Ishikawa (cell line): ENCODE results near the gene ARHGAP8.

ENCODE experiments used
- EP300 ChIP-seq: IDR thresholded peaks from 2 replicates; pipeline ENCODE4 v1.6.1; 2012; ENCODE audit warnings: borderline replicate concordance
- TAF1 ChIP-seq: IDR thresholded peaks from 2 replicates; pipeline ENCODE4 v1.6.1; 2012; ENCODE audit warnings: low read depth, mild to moderate bottlenecking
- YY1 ChIP-seq: IDR thresholded peaks from 2 replicates; pipeline ENCODE4 v1.6.1; 2012; ENCODE audit warnings: low read depth
- TF ChIP-seq, protein P1 (sequence below): IDR thresholded peaks from 2 replicates; pipeline ENCODE4 v1.6.1; 2012

DNA sequence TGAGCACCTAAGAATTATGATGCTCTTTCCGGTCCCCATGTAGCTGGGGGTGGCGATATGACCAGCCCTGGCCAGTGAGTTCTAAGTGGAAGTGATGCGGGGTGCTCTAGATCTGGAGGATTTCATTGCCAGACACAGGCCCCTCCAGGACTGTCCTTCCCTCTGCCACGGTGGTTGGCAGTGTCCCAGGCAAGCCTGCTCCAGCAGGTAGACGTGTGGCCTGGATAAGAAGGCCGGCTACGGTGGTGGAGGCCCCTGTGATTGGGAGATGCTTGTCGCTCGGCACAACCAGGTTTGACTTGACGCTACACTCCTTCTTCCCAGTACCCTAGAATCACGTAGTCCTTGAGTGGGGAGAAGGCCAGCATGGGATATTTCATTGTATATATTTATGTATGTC, 9.1 kb upstream of the ARHGAP8 start:
- TF ChIP-seq TAF1: no peak
- no peak for TF ChIP-seq EP300
- TF ChIP-seq, protein P1, sequence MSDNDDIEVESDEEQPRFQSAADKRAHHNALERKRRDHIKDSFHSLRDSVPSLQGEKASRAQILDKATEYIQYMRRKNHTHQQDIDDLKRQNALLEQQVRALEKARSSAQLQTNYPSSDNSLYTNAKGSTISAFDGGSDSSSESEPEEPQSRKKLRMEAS: no peak
- no peak for TF ChIP-seq YY1
